HL-60/S4 treated with phorbol 12-myristate 13-acetate at 8.2 ng/mL for 4 days and 3 days (cell line): ENCODE results near the gene SDHA.
"Not testable (repeated sequence)": the region's sequence is repeated elsewhere in the genome, so short reads cannot be mapped to it uniquely, and the experiment has no call there.

Experiments used
- in situ Hi-C: fragments of 300-500 bp; cut with MboI; formaldehyde crosslinking; loops from 2 replicates; pipeline ENCODE4 v1.15.0; 2022; ENCODE audit warnings: low sequenced_read_pairs

Gene SDHA

DNA sequence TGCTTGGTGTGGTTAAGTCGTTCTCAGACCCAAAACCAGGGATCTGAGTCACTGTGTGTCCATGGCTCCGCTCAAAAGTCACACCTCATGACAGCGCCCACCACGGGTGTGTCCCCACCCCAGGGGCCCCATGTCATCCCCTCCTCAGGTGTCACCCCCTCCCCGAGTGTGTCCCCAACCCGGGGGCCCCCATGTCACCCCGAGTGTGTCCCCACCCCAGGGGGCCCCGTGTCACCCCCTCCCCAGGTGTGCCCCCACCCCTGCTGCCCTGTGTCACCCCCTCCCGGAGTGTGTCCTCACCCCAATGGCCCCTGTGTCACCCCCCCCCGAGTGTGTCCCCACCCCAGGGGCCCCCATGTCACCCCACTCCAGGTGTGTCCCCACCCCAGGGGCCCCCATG is 21.8 kb upstream of the SDHA start:
- in situ Hi-C loops: no loop called here

DNA sequence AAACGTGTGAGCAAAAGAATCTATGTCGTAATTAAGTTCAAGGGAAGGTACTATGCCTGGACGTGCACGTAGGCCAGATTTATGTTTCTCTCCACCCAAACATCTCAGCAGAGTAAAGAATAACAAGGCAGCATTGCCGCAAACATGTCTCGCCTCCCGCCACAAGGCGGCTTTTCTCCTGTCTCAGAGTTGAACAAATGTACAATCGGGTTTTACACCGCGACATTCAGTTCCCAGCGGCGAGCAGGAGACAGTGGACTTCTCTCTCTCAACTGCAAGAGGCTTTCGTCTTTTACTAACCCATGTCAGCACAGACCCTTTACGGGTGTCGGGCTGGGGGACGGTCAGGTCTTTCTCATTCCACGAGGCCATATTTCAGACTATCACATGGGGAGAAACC is 21.1 kb upstream of the SDHA start:
- in situ Hi-C loops: not testable (repeated sequence)

DNA sequence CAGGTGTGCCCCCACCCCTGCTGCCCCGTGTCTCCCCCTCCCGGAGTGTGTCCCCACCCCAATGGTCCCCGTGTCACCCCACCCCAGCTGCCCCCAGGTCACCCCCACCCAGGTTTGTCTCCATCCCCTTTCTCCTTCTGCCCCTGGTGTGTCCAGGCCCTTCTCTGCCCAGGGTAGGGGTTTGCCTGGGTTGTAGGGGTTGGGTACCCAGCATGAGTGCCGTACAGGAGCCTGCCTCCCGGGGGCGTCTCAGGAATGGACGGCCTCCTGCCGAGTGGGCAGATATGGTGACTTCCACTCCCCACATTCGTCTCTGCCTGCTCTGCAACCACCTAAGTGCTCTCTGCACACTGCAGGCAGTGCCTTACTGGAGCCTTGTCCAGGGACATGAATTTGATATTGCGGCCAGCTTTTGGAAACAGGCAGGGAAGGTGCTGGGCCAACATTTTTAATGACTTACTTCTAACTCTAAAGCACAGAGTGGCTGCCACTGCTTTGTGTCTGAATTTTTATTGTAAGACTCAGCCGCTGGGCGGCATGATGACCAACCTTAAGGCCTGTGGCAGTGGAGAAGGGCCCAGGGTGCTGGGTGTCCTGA is 20.1 kb upstream of the SDHA start:
- in situ Hi-C loops: no loop called here

DNA sequence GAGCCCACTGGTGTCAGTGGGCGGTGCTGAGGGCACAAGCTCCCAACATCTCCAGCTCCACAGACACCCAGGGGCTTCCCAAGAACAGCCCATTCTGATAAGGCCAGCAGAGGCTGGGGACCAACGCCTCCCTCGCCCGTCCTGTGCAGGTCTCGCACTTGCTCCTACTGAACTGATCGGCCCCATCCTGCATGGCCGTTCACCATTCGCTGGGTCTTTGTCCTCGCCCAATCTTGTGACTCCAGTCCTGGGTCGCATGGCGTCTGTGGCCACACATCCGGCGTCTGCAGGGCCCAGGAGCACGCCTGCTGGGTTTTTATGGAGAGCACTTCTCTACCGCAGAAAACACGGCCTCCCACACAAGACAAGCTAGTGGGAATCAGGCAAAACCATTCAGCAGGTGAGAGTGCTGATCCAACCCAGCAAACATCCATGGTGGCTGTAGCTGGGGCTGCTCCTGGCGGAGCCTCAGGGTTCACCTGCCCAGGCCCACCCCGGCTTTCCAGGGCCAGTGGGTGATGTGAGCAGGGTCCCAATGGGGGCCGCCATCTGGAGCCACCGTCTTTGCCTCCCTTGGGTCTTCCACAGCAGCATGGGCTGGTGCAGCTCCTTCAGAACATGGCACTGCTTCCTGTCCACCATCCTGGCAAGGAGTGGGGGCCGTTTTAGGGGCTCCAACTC is 19.5 kb upstream of the SDHA start:
- in situ Hi-C loops: no loop called here

DNA sequence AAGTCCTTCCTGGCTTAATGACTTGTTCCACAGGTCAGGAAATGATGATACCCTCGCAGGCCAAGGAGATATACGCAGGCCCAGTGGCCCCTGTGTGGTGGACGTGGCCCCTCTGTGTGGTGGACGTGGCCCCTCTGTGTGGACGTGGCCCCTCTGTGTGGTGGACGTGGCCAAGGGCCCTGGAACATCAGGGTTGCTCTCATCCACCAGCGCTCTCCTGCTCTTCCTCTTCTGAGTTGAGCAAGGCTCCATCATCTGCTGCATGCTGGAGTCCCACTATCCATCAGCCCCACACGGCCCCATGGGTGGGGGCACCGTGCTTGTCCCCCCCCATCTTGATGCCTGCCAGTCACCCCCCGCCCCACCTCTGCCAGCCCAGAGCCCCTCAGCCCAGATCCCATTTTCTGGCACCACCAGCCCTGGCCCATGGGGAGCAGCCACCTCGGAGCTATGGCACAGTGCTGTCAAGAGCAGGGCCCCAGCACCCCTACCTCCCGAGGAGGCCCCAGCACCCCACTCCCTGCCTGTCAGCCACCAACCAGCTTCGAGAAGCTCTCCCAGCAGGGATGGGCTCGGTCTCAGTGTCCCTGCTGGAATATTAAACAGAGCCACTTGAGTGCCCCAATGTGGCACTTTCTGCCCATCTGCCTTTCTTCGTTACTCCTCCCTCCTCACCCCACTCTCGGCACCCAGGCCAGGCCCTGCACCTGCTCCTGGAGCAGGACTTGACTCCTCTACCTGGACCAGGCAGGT is 18.7 kb upstream of the SDHA start:
- in situ Hi-C loops: no loop called here

DNA sequence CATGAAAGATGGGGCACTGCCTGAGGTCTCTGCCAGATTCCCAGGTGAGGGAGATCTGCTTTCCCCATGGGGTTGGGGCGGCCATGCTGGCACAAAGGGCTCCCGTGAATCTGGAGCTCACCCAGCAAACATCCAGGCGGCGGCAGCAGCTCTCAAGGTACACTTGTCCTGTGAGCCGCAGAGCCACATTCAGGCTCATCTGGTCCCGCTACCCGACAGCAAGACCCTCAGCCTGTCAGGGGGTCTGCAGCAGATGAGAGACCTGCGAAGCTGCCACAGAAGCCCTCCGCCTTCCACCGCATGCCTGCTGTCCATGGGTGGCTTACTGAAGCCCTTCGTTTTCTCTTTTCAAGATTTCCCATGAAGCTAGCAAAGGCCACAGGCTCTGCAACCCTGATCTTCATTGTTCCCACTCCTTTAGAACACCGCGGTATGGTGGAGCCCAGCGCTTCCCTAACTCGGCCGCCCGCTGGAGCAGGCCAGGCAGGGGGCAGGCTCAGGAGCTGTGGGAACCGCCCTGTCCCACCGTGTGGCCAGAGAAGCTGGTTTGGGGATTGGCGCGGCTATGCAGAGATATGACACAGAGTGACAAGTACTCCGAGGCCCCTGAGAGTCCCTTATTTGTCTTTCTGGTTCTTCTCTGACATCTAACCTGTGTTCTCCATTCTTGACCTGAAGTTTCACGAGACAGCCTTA is 18.0 kb upstream of the SDHA start:
- in situ Hi-C loops: no loop called here

DNA sequence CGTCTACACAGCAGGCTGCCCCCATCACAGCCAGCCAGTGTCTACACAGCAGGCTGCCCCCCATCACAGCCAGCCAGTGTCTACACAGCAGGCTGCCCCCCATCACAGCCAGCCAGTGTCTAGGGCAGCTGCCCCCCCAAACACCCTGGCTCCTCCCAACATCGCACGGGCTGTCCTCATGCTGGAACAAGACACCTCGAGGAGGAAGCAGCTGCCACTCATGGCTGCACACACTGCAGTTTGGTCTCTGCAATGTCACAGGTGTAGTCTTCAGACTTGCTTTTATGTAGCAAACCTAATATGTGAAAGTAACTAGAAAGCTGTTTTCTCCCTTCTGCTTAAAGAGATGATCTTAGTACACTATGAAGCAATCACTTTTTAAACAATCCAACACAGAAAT is 17.1 kb upstream of the SDHA start:
- in situ Hi-C loops: no loop called here

DNA sequence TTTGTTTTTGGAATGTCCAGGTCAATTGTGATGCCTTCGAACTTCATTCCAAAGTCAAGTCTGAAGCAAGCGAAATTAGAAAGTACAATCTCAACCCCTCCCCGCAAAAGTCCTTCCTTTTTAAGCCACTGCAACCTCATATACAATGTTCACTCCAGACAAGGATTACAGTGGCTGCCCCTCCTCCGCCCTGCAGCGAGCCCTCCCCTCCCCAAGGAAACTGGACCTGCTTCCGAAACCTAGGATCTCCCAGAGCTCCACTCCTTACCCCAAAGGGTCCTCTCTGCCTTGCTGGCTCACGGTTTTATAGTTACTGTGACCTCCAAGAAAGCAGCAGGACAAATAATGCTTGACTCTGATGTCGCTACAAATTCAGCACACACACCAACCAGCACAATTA is 16.4 kb upstream of the SDHA start:
- in situ Hi-C loops: no loop called here

DNA sequence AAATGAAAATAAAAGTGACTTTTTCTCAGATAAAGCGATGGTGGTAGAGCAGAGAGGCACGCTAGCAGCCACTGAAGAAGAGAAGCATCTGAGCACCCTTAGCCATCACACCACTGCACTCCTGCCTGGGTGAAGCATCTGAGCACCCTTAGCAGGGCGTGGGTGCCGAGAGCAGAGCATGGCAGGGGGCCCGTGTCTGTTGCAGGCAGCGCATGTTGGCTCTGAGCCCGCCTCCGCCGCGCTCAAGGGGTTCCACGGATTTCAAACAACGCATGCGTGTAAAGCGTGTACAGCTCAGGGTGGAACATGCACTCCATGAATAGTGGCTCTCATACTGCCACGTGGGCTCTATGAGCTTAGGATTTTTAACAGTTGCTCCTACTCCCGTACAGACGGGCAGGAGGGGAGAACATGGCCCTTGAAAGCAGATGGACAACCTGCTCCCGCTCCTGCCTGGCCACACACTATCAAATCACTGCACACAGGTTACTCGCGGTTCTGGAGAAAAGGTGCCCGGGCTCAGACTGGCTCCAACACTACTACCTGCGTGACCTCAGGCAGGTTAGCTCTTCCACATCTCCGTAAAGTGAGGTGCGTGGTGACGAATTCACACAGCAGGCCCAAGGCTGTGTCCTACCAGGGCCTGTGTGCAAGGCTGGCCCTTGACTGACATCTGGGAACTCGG is 14.7 kb upstream of the SDHA start:
- in situ Hi-C loops: no loop called here

DNA sequence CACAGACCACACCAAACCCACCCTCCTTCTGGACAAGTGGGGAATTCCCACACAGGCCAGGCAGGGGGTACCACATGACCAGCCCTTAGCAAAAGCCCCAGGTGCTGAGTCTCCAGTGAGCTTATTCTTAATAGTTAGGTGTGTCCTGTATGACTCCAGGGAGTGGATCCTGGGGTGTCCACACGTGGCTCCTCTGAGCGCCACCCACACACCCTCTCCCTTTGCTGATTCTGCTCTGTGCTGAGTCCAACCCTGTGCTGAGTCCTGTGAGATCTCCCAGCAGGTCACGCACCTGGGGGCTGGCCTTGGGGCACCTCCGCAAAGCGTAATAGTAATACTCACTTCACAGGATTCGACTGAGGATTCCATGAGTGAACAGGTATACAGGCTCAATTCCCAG is 14.1 kb upstream of the SDHA start:
- in situ Hi-C loops: no loop called here

DNA sequence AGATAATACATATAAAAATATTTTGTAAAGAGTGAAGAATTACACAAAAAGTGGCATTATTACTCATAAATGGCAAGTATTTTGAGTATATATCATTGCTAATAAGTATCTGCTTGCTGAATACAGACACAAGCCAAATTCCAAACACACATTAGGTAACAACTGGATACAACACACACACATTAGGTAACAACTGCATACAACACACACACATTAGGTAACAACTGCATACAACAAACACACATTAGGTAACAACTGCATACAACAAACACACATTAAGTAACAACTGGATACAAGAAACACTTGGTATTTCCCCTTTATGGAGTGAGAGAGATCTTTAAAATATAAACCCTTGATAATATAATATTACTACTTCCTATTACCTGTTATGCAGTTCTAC is 13.7 kb upstream of the SDHA start:
- in situ Hi-C loops: no loop called here

DNA sequence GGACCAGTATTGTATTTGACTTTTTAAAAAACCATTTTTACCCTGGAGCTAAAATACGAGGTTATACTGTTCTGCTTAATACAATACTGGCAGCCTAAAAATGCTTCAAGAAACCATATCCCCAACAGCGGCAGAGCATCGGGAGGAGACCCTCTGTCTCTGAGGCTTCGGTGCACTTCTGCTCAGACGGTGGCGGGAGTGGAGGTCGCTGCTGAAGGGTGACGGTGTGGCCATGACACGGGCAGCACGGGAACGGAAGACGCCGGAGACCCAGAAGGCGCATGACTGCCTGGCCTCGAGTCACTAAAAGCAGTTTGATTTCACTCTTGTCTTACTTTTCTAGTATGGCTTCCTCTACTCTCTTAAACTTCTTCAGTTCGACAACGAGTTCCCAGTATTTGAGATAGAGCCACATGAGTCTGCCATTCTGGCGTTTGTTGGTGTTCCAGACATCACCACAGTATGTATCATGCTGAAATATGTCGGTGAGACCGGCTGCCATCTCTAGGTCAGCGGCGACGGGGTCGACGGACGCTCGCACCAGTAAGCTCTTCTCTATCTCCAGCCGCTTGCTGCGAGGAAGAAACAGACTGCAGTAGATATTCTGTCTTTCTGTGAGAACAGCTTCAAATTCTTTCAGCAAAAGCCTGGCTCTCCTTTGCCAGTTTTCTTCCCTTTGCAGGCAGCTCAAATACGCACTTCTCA is 13.0 kb upstream of the SDHA start:
- in situ Hi-C loops: no loop called here

DNA sequence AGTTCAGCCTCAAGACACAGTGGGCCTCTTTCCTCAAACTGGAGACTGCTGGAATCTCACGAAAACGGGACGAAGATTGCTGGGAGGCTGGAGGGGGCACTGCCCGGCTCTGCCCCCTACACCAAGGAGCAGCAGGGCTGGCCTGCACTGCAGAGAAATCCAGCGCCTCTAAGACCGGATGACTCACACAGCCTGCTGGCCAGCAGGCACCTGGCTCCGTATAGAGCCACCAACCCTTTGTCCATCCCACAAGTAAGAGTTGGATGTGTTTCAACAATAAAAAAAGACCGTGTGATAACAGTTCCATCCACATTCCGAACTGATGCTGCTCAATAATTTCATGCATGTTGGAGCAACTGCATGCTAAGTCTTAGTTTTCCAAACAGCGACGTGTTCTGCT is 11.7 kb upstream of the SDHA start:
- in situ Hi-C loops: no loop called here

DNA sequence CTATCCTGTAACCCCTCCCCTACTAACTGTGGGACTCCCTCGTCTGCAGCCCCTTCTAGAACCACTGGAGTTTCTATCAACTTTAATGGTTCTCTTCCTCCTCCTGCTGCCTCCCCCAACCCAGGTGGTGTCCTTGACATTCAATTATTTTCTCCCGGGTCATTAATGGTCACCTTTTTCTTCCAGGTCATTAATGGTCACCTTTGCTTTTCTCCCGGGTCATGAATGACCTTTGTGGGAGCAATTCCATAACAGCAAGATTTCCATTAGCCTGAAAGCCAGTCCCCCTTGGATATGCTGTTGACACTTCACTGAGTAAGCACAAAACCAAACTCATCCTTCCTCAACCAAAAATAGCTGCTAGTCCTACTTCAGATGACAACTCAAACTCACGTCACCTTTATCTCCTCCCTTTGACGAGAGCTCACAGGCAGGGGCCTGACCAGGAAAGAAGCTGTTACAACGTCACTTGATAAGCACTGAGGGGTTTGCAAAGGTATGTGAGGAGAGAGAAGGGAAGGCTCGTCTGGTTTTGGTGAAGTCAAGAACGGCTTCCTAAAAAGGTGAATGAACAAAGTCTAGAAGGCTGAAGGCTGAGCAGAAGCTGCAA is 11.1 kb upstream of the SDHA start:
- in situ Hi-C loops: no loop called here

DNA sequence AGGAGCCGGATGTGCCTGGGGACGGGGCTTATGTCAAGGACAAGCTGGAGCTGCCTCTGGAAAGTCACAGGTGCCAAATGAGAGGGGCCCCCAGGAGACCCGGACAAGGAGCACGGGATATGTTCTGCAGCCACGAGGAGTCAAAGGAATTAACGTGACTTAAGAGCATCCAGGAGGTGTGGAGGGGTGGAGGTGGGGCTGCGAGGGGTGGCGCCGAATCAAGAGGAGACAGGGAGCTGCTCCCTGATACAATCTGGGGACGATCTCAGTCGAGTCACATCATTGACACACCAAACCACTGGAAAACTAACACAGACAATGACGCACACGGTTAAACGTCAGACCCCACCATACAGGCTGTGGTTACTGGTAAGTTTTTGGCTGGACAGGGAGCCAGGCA is 10.5 kb upstream of the SDHA start:
- in situ Hi-C loops: no loop called here

DNA sequence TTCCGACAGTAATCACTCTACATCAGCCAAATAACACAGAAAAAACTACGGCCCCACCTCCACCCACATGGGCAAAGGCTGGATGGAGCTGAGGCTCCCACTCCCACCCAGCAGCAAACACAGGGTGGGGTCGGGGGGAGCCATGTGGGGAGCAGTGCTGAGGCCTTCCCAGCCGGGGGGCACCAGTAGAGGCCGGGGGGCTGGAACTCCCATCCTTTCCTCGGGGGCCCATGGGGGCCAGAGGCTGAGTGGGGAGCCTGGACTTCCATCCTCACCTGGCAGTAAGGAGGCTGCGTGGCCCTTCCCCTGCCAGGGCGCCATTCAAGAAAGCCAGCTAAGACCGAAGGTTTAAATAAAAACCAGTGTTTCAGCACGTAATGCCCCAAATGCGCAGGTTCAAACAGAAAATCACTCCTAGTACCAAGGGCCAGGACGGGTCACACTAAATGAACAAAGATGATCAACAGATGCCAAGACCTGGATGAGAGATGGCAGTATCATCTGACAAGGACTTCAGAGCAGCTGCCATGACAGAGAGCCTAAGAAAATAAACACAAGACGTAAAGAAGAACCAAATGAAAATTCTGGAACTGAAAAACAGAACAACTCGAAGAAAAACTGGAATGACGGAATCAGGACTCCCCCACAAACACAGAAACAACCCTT is 9.5 kb upstream of the SDHA start:
- in situ Hi-C loops: no loop called here

DNA sequence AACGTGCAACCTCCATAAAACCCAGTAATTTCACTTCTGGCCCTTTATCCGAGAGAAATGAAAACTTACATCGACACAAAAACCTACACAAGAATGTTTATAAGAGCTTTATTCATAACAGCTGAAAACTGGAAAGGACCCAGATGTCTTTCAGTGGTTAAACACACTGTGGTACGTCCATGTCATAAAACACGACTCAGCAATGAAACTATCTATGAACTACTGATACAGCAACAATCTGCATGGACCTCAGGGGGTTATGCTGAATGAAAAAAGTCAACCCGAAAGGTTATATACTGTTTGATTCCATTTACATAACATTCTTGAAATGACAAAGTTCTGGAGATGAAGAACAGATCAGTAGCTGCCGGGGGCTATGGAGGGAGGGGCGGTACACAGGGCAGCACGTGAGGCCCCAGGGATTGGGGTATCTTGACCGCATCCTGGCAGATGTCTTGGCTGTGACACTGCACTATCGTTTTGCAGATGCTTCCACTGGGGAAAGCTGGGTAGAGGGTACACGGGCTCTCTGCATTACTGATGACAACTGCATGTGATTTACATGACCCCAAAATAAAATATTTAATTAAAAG is 4.2 kb upstream of the SDHA start:
- in situ Hi-C loops: no loop called here

DNA sequence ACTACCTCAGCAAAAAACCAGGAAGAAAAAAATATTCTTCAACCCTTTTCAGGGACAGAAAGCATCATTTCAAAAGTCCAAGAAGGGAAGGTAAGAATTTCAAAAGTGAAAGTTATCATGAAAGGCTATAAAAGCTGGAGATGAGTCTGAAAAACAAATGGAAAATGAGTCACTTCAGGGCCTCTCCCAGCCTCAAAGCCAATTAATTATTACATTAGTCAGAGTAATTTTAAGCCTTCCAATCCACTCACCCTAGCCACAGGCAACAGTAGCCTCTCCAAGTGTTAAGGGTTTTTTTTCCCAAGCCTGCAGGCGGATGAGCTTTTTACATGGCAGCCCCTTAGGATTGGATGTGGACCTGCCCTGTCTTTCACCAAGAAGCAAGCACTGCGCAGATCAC is 2.9 kb upstream of the SDHA start:
- in situ Hi-C loops: not testable (repeated sequence)

DNA sequence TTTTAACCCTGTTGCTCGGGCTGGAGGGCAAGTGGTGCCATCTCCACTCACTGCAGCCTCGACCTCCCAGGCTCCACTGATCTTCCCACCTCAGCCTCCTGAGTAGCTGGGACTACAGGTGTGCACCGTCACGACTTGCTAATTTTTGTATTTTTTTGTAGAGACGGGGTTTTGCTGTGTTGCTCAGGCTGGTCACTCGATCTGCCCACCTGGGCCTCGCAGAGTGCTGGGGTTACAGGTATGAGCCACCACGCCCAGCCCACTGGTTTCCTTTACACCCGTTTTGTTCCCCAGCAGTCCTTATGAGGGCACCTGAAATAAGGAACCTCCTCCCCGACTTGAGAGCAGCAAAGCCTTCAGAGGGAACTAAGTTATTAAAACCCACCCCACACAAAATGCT is 2.0 kb upstream of the SDHA start:
- in situ Hi-C loops: not testable (repeated sequence)
